Articular chondrocyte of knee joint (primary cell): Measurements from ENCODE around the gene ADNP. TPM values are rescaled to one million over a fixed set of nuclear protein-coding genes. Genes with fewer than 3 reads are reported as not detected.

Source experiments
- small RNA-seq: library from RNA; depleted of rRNA; stranded (forward); fragments of <200 nt; gene quantifications from one replicate; pipeline ENCODE3, GENCODE V24; 2012
- total RNA-seq: library from RNA; depleted of rRNA; stranded (reverse); fragments of >200 nt; gene quantifications from 2 replicates; pipeline ENCODE4 v1.2.3, GENCODE V29; 2012

ADNP gene
- total RNA-seq: 27.8 and 31.2 TPM in 2 replicates

DNA sequence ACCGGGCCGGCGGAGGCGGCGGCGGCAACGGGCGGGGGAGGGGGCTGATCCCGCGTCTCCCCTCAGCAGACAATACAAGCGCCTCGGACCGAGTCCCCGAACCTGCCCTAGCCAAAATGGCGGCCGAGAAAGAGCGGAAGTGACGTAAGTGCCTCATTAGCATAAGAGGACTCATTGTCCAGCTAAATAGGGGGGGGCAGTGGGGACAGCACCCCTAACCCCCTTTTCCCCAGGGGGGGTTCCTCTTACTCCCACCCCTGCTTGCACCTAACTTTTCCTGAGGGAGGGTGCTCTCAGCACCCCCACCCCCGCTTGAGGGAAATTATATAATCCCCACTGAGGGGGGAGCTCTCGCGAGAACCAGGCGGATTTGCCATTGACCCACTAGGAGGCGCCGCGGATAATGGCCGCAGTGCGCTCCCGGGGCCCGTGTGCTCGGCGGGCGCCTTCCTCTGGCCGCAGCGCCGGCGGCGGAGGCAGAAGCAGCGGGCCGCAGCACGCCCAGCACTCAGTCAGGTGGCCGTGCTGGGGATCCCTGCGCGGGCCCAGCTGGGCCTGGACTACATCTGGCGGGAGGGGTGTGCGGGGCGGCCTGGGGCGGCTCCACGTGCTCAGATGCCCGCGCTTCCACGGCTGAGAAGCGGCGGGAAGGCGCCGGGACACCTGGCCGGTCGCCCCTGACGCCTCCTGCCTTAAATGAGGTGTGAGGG lies at the start of gene ADNP:
ADNP (minus strand) TSS at position 132 of the 710 bp plus-strand sequence. CDS start 27,441 bp downstream, outside the sequence.

DNA sequence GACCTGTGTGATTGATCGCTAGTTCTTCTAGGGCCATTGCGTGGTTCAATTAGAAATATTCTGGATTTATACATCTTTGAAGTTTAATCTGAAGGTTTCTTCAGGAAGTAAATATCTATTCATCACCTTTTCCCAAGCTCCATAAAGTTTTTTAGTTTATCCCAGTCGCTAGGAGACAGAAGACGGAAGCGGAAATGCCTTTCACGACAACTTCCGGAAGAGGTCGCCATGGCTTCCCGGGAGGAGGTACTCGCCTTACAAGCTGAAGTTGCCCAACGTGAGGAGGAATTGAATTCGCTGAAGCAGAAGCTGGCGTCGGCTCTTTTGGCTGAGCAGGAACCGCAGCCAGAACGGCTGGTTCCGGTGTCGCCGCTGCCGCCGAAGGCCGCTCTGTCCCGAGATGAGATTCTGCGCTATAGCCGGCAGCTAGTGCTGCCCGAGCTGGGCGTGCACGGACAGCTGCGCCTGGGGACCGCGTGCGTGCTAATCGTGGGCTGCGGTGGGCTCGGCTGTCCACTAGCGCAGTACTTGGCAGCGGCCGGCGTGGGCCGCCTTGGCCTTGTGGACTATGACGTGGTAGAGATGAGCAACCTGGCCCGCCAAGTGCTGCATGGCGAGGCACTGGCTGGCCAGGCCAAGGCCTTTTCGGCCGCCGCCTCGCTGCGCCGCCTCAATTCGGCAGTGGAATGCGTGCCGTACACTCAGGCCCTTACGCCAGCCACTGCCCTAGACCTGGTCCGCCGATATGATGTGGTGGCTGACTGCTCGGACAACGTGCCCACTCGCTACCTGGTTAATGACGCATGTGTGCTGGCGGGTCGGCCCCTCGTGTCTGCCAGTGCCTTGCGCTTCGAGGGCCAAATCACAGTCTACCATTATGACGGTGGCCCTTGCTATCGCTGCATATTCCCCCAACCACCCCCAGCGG lies 27.6 kb upstream of the ADNP start, which contains the start of gene MOCS3:
MOCS3 (plus strand) TSS at position 204 of the 928 bp plus-strand sequence; CDS start at position 229, 25 bp downstream.

DNA sequence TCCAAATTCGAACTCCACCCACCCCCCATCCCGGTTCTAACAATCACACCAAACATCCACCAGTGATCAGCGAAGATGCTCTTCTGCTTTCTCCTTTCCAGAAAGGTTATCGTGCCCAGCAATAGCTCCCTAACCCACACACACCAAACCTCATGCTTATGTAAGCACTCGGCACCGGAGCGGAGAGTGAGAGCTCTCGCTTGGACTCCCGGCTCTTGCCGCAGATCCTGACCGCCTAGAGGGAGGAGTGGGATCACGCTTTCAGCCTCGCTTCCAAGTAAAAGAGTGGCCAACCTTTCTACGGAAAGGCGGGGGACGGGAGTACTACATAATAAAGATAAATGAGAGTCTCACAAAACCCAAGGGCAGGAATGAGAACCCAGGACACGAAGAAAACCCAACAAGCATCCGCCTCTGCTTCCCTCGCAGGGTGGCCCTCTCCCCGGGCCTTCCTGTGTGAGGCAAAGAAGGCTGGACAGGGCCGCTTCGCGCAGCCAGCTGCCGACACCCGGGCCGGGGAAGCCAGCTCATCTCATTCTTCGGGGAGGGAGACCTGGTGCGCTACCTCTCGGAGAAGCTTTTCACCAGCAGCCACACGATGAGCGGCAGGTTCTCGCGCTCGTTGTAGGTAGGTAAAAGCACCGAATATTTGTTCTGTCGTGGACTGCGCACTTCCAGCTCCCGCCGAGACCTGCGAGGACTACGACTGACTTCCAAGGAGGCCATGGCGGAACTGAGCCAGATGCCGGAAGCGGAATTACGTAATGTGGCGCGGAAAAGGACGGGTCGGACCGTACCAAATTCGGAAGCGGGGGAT lies 26.8 kb upstream of the ADNP start, which contains the start of gene DPM1:
DPM1 (minus strand) TSS at position 735 of the 817 bp plus-strand sequence; CDS start at position 726, 9 bp downstream.

Small RNAs within 50 kb of the gene (small RNA-seq; reads per million reads assigned to genes)
- not detected for gene TMSB4XP6

Other genes with a start within 250 kb of the ADNP start
- gene RIPOR3, start 239.9 kb downstream of the ADNP start, total RNA-seq: 0.76 and 0.78 TPM in 2 replicates
- gene PARD6B, start 199.9 kb downstream of the ADNP start, total RNA-seq: 0.52 and 0.97 TPM in 2 replicates
- 5.5 and 7.2 TPM in 2 replicates for gene BCAS4, start 136.4 kb downstream of the ADNP start, total RNA-seq
- 80.3 and 86.4 TPM in 2 replicates for gene DPM1, start 27.1 kb upstream of the ADNP start, total RNA-seq
- gene MOCS3, start 27.4 kb upstream of the ADNP start, total RNA-seq: 7.7 and 8.0 TPM in 2 replicates
- 1.1 and 3.4 TPM in 2 replicates for gene KCNG1, start 91.7 kb upstream of the ADNP start, total RNA-seq